Measurements from ENCODE around the gene PLK1.

Gene PLK1

GRCh38 chr16:23704772-23705516, 26.3 kb downstream of the PLK1 start:
- TF ChIP-seq TAF1 (IDR thresholded peaks at IDR 0.05; ENCODE audit: low read depth): no peak
- no peak for TF ChIP-seq REST (IDR thresholded peaks at IDR 0.05; ENCODE audit: low read depth)
- TF ChIP-seq TEAD4 (IDR thresholded peaks at IDR 0.05): no peak
- TF ChIP-seq CREB1 (IDR thresholded peaks at IDR 0.05; ENCODE audit: low read depth): no peak
- no peak for TF ChIP-seq CEBPB (IDR thresholded peaks at IDR 0.05)
- no peak for TF ChIP-seq USF1 (IDR thresholded peaks at IDR 0.05)
- TF ChIP-seq YY1 (IDR thresholded peaks at IDR 0.05; ENCODE audit: low read depth): no peak
- TF ChIP-seq, protein P1, sequence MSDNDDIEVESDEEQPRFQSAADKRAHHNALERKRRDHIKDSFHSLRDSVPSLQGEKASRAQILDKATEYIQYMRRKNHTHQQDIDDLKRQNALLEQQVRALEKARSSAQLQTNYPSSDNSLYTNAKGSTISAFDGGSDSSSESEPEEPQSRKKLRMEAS (IDR thresholded peaks at IDR 0.05): no peak
- no peak for TF ChIP-seq RAD21 (IDR thresholded peaks at IDR 0.05; ENCODE audit: low read depth)
- no peak for TF ChIP-seq ZBTB7A (IDR thresholded peaks at IDR 0.05; ENCODE audit: low read depth)

- TF ChIP-seq TAF1 (IDR thresholded peaks at IDR 0.05; ENCODE audit: low read depth): no peak
- TF ChIP-seq, protein P1 (IDR thresholded peaks at IDR 0.05): no peak
- TF ChIP-seq NFIC (IDR thresholded peaks at IDR 0.05): no peak
- no peak for TF ChIP-seq CEBPB (IDR thresholded peaks at IDR 0.05)
- TF ChIP-seq RAD21 (IDR thresholded peaks at IDR 0.05; ENCODE audit: low read depth): no peak
- no peak for TF ChIP-seq EP300 (IDR thresholded peaks at IDR 0.05; ENCODE audit: borderline replicate concordance)
- no peak for TF ChIP-seq REST (IDR thresholded peaks at IDR 0.05; ENCODE audit: low read depth)
- TF ChIP-seq USF1 (IDR thresholded peaks at IDR 0.05): no peak
- TF ChIP-seq CREB1 (IDR thresholded peaks at IDR 0.05; ENCODE audit: low read depth): no peak
- no peak for TF ChIP-seq ZBTB7A (IDR thresholded peaks at IDR 0.05; ENCODE audit: low read depth)
- TF ChIP-seq TEAD4 (IDR thresholded peaks at IDR 0.05): no peak
- TF ChIP-seq EGR1 (IDR thresholded peaks at IDR 0.05): no peak
- TF ChIP-seq FOXM1 (IDR thresholded peaks at IDR 0.05; ENCODE audit: borderline replicate concordance, low read depth): no peak
- TF ChIP-seq YY1 (IDR thresholded peaks at IDR 0.05; ENCODE audit: low read depth): no peak
- TF ChIP-seq TCF12 (IDR thresholded peaks at IDR 0.05; ENCODE audit: low read depth): no peak
These were observed 26.8 kb downstream of the PLK1 start for GRCh38 chr16:23705517-23705902.

- TF ChIP-seq CREB1 (IDR thresholded peaks at IDR 0.05; ENCODE audit: low read depth) (no peak), EGR1 (IDR thresholded peaks at IDR 0.05) (no peak), YY1 (IDR thresholded peaks at IDR 0.05; ENCODE audit: low read depth) (no peak), CEBPB (IDR thresholded peaks at IDR 0.05) (no peak), FOXM1 (IDR thresholded peaks at IDR 0.05; ENCODE audit: borderline replicate concordance, low read depth) (no peak), TEAD4 (IDR thresholded peaks at IDR 0.05) (no peak), REST (IDR thresholded peaks at IDR 0.05; ENCODE audit: low read depth) (no peak), USF1 (IDR thresholded peaks at IDR 0.05) (no peak), TCF12 (IDR thresholded peaks at IDR 0.05; ENCODE audit: low read depth) (no peak), TAF1 (IDR thresholded peaks at IDR 0.05; ENCODE audit: low read depth) (no peak), RAD21 (IDR thresholded peaks at IDR 0.05; ENCODE audit: low read depth) (no peak), NFIC (IDR thresholded peaks at IDR 0.05) (no peak), ZBTB7A (IDR thresholded peaks at IDR 0.05; ENCODE audit: low read depth) (no peak)
These were observed 27.8 kb downstream of the PLK1 start for GRCh38 chr16:23706439-23706838.

DNA sequence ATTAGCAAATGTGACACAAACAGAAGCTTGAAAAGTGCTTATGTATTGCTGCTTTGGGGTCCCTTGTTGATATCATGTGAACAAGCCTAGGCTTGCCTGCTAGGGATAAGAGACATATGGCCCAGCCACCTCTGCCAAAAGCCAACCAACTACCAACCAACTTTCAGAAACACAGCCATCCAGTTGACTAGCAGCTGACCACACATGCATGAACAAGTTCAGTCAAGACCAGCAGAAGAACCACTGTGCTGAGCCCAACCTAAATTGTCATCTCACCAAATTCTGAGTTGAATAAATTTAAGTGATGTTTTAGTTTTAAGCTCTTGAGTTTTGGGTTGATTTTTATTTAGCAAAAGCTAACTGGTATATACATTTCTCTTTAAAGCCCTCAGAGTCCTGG, 30.8 kb downstream of the PLK1 start:
- TF ChIP-seq RAD21 (IDR thresholded peaks at IDR 0.05; ENCODE audit: low read depth) (no peak), FOXM1 (IDR thresholded peaks at IDR 0.05; ENCODE audit: borderline replicate concordance, low read depth) (no peak), NFIC (IDR thresholded peaks at IDR 0.05) (no peak), USF1 (IDR thresholded peaks at IDR 0.05) (no peak), EGR1 (IDR thresholded peaks at IDR 0.05) (no peak), REST (IDR thresholded peaks at IDR 0.05; ENCODE audit: low read depth) (no peak), CREB1 (IDR thresholded peaks at IDR 0.05; ENCODE audit: low read depth) (no peak), ZBTB7A (IDR thresholded peaks at IDR 0.05; ENCODE audit: low read depth) (no peak), YY1 (IDR thresholded peaks at IDR 0.05; ENCODE audit: low read depth) (no peak), TCF12 (IDR thresholded peaks at IDR 0.05; ENCODE audit: low read depth) (no peak), TEAD4 (IDR thresholded peaks at IDR 0.05) (no peak), TAF1 (IDR thresholded peaks at IDR 0.05; ENCODE audit: low read depth) (no peak), EP300 (IDR thresholded peaks at IDR 0.05; ENCODE audit: borderline replicate concordance) (no peak), CEBPB (IDR thresholded peaks at IDR 0.05) (no peak)
- TF ChIP-seq, protein P1 (IDR thresholded peaks at IDR 0.05): no peak
